HG02885 (cell line): ENCODE data around the gene LTA4H.
A peak's percentile ranks its signal among the peaks of the same experiment; 100 is the strongest.
"Not testable (repeated sequence)": the region's sequence is repeated elsewhere in the genome, so short reads cannot be mapped to it uniquely, and the experiment has no call there.

Experiments
- ATAC-seq: cut with Tn5 transposase; IDR thresholded peaks from one replicate; pipeline ENCODE4 v1.9.1; 2021; ENCODE audit warnings: mild to moderate bottlenecking; ENCODE audit not compliant: unreplicated experiment, poor library complexity

LTA4H gene

DNA sequence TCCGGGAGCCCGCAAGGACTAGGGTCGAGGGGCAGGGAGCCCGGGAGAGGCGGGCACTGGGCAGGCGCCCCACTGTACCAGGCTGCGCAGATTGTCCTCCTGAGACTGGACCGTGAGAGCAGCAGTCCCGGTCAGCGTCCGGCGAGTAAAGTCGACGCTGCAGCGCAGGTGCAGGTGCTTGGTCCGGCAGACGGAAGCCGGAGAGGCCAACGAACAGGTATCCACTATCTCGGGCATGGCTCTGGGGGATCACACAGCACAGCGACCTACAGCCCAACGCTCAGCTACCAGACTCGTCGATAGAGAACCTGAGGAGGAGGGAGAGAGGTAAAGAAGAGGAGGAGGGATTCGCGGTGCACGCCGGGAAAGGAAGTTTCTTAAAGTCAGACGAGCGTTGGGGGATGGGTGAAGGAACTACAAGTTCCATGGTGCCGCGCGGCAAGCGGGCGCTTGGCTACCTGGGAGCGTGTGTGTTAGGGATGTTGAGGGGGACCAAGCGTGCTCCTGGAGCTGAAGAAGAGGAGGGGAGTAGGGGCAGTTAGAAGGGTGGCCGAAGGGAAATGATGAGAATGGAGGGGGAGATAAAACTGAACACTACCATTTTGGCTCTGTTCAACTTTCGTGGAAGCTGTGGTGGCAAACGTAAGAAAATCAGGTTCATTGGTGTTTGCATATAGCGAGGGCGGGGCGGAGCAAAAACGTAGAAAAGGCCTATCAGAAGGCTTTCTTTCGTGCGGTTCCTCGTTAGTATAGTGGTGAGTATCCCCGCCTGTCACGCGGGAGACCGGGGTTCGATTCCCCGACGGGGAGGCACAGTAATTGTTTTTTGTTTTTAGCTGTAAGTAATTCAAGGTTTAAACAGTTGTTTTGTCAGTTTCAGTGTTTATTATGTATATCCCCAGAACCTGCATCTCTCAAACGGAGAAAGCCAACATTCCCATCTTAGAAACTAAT is at the start of gene LTA4H:
Gene LTA4H (minus strand): TSS at position 305 of the 954 bp plus-strand sequence. CDS start 68 bp downstream, at position 237.
- ATAC-seq: peak; percentile 92

DNA sequence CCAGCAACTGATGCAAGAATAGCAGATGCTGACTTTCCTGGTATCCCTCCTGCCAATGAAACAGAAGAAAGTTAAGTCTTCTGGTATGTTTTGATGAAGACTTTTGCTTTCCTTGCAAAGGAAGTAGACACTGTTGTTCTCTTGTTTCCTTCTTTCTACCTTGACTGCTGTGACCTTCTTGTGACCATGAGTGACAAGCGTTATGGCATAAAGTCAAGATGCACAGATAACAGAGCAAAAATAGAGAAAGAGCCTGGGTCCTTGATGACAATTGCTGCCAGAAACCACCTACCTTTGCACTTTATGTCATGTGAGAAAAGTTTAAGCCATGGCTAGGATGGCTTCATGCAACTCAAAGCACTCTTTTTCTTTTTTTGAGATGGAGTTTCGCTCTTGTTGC is 49.2 kb upstream of the LTA4H start:
- no peak for ATAC-seq

DNA sequence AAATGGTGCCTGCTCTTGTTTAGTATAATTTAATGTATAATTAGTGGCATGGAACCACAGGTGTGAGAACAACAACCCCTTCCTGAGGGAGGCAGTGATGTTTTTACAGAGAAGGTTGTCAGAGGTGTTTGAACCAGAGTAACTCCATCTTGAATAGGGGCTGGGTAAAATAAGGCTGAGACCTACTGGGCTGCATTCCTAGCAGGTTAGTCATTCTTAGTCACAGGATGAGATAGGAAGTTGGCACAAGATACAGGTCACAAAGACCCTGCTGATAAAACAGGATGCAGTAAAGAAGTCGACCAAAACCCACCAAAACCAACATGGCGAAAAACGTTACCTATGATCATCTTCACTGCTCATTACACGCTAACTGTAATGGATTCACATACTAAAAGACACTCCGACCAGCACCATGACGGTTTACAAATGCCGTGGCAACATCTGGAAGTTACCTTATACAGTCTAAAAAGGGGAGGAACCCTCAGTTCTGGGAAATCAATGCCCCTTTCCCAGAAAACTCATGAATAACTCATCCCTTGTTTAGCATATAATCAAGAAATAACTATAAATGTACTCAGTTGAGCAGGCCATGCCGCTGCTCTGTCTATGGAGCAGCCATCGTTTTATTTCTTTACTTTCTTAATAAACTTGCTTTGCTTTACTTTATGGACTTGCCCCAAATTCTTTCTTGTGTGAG is 47.8 kb upstream of the LTA4H start:
- no peak for ATAC-seq

DNA sequence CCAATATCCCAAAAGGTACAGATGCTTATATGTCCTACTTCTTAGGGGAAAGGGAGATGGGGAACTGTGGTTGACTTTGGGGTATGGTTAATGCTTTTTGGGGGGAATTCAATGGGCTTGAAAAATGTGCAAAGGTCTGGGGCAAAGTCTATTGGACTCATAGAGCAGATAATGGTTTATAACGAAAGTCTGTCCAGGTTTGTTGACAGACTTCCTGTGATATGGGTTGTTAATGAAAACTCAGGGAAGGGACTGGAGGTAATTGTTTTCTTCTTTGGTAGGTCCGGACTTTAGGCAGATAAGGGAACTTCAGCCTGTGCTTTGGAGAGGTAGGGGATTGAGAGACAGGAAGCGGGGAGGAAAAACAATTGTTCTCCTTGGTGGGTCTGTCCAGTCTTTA is 46.2 kb upstream of the LTA4H start:
- ATAC-seq: no peak

DNA sequence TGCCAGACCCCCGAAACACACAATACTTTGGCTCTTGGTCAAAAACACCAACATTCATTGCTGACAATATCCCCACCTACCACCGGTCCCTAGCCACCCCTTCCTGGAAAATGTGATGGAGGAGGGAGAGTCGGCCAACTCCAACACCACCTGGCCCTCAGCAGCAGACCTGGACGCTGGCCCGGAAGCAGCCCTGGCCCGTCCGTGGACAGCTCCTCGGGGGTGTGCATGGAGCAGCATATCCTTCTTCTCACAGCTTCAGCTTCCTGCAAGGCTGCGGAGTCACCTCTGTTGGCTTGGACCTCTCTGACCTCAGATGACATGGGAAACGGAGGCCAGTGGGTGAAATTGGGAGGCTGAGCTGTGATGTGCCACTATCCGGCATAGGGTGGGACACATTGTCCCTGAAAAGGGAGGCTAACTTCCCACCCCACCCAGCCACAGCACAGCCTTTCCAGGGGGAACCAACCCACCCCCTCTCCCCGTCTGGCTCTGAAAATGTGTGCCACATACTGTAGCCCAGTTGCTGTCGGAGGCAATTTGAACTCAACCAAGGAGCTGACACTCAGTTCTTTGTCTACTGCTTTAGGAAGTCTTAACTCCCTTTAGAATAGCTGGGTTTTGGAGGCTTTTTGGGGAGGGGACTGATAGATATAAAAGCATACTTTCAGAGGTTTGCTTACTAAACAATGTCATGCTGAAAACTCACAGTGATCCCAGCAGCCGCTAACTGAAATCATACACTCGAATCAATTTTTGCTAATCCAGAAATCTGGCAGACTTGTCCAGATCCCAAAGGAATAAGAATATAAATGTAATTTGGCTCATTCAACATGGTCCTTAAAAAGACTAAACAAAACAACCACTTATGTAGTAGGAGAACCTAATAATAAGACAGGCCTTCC is 43.1 kb upstream of the LTA4H start:
- no peak for ATAC-seq

DNA sequence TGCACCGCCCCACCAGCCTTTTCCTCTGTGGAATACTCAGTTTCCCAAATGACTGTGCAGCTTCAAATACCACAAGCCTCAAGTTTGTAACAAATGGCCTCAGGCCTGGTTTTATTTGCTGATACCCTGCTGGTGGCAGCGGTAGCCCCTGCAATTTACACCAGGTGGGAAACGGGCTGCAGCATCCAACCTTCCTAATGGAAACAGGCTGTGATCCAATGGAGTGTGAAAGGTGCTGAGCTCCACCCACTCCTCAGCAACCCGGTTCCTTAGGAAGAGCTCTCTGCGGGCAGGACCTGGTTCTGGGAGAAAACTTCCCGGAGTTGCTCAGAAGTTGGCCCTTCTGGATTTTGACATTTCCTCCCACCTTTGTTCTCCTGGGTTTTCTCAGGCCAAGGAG is 41.7 kb upstream of the LTA4H start:
- ATAC-seq: no peak

DNA sequence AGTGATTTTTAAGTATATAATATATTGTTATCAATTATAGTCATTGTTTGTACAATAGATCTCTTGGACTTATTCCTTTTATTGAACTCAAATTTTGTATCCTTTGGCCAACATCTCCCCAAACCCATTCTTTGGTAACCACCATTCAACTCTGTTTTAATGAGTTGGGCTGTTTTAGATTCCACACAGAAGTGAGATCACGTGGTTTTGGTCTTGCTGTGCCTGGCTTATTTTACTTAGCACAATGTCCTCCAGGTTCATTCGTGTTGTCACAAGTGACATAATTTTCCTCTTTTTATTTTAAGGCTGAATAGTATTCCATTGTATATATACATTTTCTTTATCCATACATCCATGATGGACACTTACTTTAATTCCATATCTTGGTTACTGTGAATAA is 40.2 kb upstream of the LTA4H start:
- no peak for ATAC-seq

DNA sequence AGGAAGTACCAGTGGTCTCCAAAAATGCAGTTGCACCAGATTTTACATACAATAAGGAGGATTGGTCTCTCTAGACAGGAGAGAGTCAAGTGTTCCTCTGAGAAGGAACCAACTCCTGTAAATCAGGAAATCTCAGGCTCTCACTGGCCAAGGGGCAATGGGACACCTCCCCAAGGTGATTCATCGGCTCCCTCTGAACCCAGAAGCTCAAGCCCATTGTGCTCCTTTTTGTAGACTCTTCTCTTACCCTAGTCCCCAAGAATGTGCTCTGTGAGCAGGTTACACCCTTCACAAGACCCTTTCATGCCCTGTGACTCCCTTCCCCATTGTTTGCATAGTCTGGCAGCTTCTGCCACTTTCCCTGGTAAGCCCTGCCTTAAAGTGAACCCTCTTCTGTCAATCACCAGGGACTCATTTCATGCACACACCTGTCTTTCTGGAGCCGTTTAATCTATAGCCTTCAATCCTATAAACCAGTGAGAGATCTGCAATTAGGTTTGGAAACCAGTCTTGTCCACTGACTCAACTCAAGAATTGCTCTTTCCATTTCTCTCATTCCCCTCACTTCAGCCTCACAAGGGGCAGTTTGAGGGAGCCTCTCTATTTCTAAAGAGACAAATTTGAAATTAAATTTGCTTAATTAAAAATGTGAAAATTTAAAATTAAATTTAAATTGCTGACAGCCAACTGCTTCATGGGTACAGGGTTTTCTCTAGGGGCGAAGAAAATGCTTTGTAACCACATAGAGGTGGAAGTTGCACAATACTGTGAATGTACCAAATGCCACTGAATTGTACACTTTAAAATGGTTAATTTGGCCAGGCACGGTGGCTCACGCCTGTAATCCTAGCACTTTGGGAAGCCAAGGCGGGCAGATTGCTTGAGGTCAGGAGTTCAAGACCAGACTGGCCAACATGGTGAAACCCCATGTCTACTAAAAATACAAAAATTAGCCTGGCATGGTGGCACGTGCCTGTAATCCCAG is 38.3 kb upstream of the LTA4H start:
- ATAC-seq: no peak

DNA sequence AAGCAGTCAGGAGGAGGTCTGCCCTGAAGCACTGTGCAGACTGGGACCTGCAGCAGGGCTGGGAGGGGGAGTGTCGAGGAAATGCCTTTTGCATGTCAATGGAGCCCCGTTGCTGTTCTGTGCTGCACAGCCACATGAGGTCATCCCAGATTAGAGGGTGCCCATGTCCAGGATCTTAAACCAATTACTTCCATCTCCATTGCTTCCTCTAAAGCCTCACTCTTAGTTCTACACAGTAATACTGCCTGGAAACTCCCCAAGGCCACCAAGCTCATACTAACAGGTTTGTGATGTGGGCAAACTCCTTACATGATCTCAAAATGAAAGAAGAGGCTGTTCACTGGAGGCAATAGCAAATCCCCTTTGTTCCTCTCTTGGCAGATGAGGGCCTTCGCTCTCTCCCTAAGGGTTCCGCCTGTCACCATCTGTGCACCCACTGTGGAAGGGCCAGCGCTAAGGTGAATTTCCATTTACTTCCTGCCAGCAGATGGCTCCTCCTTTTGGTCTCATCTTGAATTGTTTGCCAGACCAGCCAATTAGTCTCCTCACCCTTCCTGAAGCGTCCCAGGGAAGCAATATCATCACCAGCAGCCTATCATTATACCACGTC is 35.4 kb upstream of the LTA4H start:
- ATAC-seq: peak; percentile 65

DNA sequence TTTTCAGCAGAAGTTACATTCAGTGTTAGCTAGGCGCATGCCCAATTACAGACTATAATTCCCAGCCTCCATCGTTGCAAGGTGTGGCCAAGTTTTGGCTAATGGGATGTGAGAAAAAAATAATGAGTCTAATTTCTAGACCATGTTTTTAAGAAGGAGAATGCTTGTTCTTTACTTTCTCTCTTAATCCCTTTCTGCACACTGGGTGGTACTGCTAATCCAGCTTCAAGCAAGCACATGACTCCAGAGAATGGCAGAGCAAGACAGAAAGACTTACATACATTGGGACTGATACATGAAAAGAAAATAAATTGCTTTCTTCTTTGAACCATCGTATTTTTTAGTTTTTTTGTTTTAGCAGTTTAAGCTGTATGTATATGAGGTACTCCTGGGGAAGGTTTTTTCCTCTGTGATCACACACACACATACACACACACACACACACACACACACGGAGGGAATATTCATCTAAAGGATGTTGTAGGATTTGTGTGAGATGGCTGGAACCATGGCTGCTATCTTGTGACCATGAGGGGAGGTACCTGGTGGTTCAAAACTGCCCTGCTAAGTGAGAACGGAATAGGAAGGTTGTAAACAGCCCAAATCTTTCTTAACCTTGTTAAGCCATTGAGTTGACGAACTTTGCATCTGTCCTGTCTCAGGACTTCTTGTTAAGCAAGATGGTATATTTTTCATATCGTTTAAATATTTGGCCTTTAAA is 34.3 kb upstream of the LTA4H start:
- ATAC-seq: no peak

DNA sequence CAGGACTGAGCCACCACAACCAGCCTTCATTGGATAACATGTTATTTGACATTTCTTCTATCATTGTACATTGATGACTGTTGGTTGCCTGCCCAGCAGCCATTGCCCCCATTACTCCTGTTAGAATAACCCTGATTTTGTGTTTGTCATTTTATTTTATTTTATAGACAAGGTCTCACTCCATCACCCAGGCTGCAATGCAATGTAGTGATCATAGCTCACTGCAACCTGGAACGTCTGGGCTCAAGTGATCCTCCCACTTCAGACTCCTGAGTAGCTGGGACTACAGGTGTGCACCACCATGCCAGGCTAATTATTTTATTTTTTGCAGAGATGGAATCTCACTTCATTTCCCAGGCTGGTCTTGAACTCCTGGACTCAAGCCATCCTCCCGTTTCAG is 33.2 kb upstream of the LTA4H start:
- ATAC-seq: no peak

DNA sequence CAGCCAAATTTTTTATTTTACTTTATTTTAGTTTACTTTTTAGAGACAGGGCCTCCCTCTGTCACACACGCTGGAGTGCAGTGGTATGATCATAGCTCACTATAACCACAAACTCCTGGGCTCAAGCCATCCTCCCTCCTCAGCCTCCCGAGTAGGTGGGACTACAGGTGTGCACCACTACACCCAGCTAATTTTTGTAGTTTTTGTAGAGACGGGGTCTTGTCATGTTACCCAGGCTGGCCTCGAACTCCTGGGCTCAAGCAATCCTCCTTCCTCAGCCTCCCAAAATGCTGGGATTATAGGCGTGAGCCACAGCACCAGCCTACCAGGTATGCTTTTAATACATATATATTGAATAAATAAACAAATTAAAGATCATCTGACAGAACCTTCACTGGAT is 32.7 kb upstream of the LTA4H start:
- no peak for ATAC-seq

DNA sequence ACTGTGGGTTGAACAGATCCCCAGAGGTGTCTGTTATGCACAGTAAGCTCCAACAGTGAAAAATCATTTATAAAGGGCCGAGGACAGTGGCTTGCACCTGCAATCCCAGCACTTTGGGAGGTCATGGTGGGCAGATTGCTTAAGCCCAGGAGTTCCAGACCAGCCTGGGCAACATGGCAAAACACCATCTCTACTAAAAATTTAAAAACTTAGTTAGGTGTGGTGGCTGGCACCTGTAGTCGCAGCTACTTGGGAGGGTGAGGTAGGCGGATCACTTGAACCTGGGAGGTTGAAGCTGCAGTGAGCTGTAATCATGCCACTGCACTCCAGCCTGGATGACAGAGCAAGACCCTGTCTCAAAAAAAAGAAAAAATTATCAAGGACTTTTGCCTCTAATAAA is 30.4 kb upstream of the LTA4H start:
- ATAC-seq: not testable (repeated sequence)

DNA sequence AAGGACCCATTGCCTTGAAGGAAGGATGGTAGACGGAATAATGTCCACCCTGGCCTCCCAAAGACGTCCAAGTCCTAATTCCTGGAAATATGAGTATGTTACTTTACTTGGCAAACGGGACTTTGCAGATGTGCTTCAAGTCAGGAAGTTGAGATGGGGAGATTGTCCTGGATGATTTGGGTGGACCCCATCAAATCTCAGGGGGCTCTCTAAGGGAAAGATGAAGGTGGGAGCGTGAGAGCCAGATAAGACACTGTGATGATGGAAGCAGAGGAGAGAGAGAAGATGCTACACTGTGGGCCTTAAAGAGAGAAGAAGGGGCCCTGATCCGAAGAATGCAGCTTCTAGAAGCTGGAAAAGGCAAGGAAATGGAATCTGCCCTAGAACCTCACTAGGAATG is 29.6 kb upstream of the LTA4H start:
- ATAC-seq: no peak

DNA sequence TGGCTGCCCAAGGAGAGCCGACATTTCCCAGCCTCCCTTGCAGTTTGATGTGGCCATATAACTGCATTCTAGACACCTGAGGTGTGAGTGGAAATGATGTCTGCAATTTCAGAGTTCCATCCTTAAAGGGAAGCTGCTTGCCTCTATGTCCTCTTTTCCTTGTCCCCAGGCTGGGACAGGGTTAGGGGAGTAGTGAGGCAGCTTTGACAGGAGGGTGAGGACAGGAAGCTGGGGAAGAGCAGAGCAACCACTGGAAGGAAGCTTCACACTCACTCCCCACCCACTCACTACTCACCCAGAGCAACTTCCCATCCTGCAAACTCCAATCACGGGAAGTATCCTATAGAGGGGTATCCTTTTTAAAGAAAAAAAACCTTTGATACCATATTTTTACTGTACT is 28.9 kb upstream of the LTA4H start:
- no peak for ATAC-seq

DNA sequence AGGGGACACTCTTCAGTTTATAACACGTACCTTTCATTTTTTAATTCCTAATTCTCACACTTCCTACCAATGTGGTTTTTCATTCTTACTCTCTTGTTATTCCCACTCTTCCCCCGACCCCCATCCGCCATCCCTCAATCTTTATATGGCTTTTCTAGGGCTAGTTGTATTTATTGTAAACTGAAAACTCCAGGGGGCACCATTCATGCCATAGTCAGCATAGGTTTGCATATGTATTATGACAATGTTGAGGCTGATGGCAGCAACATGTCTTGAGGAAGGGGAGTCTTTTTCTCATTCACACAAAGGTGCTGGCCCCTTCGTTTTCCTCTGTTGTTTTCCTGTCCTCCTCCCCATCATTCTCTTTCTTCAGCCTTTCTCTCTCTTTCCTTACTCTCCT is 27.7 kb upstream of the LTA4H start:
- ATAC-seq: no peak

DNA sequence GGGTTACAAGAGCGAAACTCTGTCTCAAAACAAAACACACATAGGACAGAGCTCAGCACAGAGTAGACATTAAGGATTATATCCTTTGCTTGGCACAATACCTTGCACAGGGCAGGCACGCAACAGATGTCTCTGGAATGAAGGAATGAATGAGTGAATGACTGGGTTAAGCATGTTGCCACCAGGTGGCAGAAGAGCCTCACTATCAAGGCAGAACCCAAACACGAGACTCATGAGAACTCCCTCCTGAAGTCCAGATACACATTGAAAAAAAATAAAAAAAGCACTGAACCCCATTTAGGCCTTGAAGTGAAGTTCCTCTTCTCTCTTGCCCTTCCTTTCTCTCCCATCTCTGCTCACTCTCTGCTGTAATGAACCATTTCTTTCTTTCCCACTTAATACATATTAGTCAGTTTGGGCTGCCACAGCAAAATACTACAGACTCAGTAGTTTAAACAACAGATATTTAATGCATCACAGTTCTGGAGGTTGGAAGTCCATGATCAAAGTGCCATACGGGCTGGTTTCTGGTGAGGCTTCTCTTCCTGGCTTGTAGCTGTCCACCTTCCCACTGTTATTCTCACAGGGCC is 26.6 kb upstream of the LTA4H start:
- peak; percentile 78 for ATAC-seq

DNA sequence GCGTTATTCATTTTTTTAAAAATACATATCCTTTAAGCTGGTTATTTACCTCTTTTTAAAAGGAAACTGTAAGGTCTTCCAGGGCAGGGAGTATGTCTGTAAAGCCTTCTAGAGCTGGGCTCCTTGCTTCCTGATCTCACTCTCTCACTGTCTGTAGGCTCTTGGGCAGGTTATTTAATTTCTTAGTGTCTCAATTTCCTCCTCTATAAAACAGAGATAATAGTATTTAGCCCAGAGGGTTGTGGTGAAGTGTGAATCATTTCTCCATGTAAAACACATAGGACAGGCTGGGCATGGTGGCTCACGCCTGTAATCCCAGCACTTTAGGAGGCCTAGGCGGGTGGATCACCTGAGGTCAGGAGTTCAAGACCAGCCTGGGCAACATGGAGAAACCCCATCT is 25.9 kb upstream of the LTA4H start:
- ATAC-seq: no peak
